GM13976 (cell line): ENCODE measurements around the gene LENG1.
"Not testable (repeated sequence)": the region's sequence is repeated elsewhere in the genome, so short reads cannot be mapped to it uniquely, and the experiment has no call there.

Source experiments
- DNase-seq: peaks from one replicate; pipeline ENCODE4 v3.0.0; 2012; ENCODE audit warnings: low spot score
- in situ Hi-C: fragments of 300-500 bp; cut with MboI; formaldehyde crosslinking; loops from one replicate; pipeline ENCODE4 v1.12.0; 2022; ENCODE audit warnings: low sequenced_read_pairs, mixed read lengths, inconsistent platforms; ENCODE audit not compliant: unreplicated experiment
- TF ChIP-seq, protein P1 (sequence below): IDR thresholded peaks from 2 replicates; pipeline ENCODE4 v1.5.1; 2012; ENCODE audit warnings: borderline replicate concordance, mild to moderate bottlenecking; ENCODE audit not compliant: insufficient read depth; ENCODE audit errors: extremely low read depth, missing control alignments, control extremely low read depth

Gene LENG1

GRCh38 chr19:54197121-54197520 lies 37.6 kb upstream of the LENG1 start:
- TF ChIP-seq, protein P1, sequence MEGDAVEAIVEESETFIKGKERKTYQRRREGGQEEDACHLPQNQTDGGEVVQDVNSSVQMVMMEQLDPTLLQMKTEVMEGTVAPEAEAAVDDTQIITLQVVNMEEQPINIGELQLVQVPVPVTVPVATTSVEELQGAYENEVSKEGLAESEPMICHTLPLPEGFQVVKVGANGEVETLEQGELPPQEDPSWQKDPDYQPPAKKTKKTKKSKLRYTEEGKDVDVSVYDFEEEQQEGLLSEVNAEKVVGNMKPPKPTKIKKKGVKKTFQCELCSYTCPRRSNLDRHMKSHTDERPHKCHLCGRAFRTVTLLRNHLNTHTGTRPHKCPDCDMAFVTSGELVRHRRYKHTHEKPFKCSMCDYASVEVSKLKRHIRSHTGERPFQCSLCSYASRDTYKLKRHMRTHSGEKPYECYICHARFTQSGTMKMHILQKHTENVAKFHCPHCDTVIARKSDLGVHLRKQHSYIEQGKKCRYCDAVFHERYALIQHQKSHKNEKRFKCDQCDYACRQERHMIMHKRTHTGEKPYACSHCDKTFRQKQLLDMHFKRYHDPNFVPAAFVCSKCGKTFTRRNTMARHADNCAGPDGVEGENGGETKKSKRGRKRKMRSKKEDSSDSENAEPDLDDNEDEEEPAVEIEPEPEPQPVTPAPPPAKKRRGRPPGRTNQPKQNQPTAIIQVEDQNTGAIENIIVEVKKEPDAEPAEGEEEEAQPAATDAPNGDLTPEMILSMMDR = no peak
- DNase-seq = no peak
- in situ Hi-C loops = no loop called here

DNA sequence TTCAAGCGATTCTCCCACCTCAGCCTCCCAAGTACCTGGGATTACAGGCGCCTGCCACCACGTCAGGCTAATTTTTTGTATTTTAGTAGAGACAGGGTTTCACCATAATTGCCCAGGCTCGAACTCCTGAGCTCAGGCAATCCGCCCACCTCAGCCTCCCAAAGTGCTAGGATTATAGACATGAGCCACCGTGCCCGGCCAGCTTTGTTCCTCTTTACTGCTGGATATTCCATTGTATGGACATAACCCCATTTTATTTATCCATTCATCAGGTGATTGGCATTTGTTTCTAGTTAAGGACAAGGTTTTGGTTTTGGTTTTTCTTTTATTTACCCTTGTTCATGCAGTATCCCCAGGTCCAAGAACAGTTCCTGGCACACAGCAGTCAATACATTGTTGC lies 37.0 kb upstream of the LENG1 start:
- in situ Hi-C loops = no loop called here
- DNase-seq = no peak
- TF ChIP-seq, protein P1 = no peak

- in situ Hi-C loops, DNase-seq: not testable (repeated sequence)
Observed at GRCh38 chr19:54194463-54194862, 34.9 kb upstream of the LENG1 start.

DNA sequence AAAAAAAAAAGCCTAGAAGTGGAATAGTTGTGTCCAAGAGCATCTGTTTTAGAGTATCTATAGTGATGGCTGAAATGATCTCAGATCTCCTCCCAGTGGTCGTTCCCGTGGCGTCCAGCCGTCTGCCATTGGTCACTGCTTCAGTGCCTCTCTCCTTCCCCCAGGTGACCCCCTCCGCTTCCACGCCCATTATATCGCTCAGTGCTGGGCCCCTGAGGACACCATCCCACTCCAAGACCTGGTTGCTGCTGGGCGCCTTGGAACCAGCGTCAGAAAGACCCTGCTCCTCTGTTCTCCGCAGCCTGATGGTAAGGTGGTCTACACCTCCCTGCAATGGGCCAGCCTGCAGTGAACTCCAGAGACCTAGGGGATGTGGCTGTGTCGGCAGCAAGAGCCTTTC lies 33.5 kb upstream of the LENG1 start:
- no peak for DNase-seq
- TF ChIP-seq, protein P1 = no peak
- in situ Hi-C loops = no loop called here

DNA sequence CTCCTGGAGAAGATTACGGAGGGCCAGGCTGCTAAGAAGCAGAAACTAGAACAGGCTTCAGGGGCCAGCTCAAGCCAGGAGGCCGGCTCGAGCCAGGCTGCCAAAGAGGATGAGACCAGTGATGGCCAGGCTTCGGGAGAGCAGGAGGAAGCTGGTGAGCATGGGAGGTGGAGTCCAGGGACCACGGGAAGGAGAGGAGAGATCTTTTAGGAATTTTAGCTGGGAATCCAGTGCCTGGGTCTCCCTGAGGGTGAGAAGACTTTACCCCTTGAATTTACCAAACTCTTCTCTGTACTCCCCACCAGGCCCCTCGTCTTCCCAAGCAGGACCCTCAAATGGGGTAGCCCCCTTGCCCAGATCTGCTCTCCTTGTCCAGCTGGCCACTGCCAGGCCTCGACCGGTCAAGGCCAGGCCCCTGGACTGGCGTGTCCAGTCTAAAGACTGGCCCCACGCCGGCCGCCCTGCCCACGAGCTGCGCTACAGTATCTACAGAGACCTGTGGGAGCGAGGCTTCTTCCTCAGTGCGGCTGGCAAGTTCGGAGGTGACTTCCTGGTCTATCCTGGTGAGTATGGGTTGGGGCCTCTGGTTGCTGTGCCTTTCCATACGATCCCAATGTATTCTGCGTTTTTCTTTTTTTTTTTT lies 32.4 kb upstream of the LENG1 start:
- DNase-seq = no peak
- TF ChIP-seq, protein P1 = no peak
- in situ Hi-C loops = no loop called here

- in situ Hi-C loops = no loop called here
- TF ChIP-seq, protein P1 = no peak
- peak; percentile 86 for DNase-seq
Observed at GRCh38 chr19:54191011-54191810, 31.7 kb upstream of the LENG1 start, which contains the start of gene TSEN34. TSEN34 (plus strand) TSS chr19:54191308; CDS start chr19:54191365, 57 bp downstream.

DNA sequence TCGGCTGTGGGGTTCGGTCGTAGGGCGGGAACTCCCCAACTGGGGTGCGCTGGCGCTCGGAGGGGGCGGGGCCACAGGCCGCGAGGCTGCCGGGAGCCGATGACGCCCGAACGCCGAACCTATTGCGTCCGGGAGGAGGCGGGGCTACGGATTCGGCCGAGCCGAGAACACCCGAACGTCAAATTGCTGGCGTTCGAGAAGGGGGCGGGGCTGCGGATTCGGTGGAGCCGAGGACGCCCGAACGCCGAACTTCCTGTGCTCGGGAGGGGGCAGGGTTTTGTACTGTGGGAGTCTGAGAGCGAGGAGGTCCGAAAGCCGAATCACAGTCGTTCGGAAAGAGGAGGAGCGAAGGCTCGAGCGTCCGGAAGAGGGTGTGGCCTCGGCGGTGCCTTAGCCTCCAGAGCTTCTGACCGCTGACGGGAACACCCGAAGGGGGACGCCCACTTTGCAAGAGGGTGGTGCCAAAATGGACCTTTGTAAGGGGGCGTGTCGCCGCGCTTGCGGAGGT lies 31.0 kb upstream of the LENG1 start:
- peak; percentile 92 for DNase-seq
- TF ChIP-seq, protein P1 = no peak
- in situ Hi-C loops = no loop called here
